ENCODE results near the gene HLCS.

The HLCS gene

DNA sequence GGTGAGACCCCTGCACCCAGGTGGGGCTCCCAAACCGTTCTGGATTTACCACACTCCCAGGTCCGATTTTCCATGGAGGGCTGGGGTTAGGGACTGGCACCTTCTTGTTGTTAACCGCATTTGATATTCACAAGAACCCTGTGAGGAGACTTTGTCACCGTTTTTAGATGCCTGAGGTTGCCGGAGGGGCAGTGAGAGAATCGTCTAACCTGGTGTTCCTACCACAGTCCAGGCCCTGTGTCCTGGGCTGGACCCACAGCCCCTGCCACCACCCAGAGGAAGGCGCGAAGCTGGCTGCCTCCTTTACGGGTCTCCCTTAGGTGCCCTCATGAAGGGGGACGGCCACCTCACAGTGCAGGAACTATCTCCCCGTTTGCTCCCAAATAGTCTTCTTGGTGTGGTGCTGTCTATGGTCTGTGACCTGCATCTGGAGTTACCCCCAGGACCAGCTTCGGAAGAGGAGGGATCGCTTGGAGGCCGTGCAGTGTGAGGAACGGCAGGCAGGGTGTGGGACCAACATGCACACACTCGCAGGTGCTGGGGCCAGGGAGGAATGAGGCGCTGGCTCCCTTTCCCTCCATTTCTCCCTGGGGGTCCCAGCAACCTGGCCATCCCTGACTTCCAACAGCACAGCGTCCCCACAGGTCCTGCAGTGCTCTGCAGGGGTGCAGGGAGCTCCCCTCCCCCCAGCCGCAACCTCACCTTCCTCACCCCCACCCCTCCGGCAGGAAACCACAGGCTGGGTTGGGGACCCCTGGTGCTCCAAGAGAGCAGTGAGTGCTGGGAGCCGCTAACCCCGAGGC lies 260.6 kb downstream of the HLCS start:
- no peak overlapping the region for H3K4me3 ChIP-seq (ENCODE audit: control insufficient read depth, low read depth, low read length)
- DNase-seq (ENCODE audit: low read depth) = no peak
- TF ChIP-seq, protein P1, sequence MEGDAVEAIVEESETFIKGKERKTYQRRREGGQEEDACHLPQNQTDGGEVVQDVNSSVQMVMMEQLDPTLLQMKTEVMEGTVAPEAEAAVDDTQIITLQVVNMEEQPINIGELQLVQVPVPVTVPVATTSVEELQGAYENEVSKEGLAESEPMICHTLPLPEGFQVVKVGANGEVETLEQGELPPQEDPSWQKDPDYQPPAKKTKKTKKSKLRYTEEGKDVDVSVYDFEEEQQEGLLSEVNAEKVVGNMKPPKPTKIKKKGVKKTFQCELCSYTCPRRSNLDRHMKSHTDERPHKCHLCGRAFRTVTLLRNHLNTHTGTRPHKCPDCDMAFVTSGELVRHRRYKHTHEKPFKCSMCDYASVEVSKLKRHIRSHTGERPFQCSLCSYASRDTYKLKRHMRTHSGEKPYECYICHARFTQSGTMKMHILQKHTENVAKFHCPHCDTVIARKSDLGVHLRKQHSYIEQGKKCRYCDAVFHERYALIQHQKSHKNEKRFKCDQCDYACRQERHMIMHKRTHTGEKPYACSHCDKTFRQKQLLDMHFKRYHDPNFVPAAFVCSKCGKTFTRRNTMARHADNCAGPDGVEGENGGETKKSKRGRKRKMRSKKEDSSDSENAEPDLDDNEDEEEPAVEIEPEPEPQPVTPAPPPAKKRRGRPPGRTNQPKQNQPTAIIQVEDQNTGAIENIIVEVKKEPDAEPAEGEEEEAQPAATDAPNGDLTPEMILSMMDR (conservative IDR thresholded peaks at IDR 0.05; ENCODE audit: control insufficient read depth, insufficient read depth, low read depth, low read length) = no peak

DNA sequence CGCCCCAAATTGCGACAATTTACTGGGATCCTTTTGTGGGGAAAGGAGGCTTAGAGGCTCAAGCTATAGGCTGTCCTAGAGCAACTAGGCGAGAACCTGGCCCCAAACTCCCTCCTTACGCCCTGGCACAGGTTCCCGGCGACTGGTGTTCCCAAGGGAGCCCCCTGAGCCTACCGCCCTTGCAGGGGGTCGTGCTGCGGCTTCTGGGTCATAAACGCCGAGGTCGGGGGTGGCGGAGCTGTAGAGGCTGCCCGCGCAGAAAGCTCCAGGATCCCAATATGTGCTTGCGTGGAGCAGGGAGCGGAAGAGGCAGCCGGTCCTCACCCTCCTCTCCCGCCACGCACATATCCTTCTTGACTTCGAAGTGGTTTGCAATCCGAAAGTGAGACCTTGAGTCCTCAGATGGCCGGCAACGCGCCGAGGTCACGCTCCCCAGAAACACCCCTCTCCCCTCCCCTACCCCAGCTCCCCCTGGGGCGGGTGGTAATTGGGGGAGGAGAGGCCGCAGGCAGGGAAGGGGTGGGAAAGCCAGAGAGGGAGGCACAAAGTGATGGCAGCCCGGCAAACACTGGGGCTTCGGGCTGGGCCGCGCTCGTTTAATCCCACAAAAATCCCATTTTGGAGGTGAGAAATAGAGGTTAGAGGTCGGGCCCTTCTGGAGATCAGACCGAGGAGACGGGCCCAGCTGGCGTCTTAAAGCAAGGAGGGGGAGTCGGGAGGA lies 261.4 kb downstream of the HLCS start:
- H3K4me3 ChIP-seq (ENCODE audit: control insufficient read depth, low read depth, low read length) = no peak overlapping the region
- TF ChIP-seq, protein P1 (conservative IDR thresholded peaks at IDR 0.05; ENCODE audit: control insufficient read depth, insufficient read depth, low read depth, low read length) = no peak
- no peak for DNase-seq (ENCODE audit: low read depth)

DNA sequence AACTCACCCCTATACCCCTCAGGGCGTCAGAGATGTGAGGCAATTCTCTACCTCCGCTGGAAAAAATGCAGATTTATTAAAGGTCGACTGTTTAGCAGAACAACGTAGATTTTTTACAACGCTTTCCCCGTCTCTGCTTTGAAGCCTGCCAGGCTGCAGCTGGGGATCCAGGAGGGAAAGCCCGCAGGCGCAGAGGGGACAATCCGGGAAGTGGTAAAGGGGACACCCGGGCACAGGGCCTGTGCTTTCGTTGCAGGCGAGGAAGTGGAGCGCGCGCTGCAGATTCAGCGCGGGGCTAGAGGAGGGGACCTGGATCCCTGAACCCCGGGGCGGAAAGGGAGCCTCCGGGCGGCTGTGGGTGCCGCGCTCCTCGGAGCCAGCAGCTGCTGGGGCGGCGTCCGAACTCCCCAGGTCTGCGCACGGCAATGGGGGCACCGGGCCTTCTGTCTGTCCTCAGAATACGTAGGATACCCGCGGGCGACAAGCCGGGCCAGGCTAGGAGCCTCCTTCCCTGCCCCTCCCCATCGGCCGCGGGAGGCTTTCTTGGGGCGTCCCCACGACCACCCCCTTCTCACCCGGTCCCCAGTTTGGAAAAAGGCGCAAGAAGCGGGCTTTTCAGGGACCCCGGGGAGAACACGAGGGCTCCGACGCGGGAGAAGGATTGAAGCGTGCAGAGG lies 262.1 kb downstream of the HLCS start:
- TF ChIP-seq, protein P1 (conservative IDR thresholded peaks at IDR 0.05; ENCODE audit: control insufficient read depth, insufficient read depth, low read depth, low read length) = no peak
- no peak for DNase-seq (ENCODE audit: low read depth)
- no peak overlapping the region for H3K4me3 ChIP-seq (ENCODE audit: control insufficient read depth, low read depth, low read length)

DNA sequence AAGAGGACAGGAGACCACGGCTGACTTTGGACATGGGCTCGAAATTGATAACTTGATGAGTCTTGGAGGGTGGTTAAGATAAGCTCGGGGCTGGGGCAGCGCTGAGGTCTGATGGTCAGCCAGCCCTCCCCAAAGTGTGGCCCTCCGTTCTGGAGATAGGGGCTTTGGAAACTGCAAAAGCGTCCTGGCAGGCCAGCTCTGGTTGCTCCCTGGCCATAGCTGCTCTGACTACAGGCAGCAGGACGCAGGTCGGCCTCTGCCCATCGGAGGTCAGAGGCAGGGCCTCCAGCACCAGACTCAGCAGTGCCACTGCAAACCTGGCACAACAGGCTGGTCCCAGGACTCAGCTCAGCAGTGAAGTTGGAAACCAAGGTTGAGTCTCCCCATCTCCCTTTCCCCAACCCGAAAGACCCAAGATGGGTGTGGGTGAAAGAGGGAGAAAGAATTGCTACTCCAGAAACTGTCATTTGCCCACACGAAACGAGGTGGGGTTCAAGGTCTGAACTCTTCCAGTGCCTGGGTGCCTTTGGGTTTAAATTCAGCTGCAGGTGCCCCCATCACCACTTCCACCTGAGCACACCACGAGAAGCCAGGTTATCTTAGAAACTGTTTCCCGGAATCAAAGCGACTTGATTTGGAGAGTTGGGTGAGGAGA lies 262.7 kb downstream of the HLCS start:
- no peak overlapping the region for H3K4me3 ChIP-seq (ENCODE audit: control insufficient read depth, low read depth, low read length)
- TF ChIP-seq, protein P1 (conservative IDR thresholded peaks at IDR 0.05; ENCODE audit: control insufficient read depth, insufficient read depth, low read depth, low read length) = no peak
- DNase-seq (ENCODE audit: low read depth) = no peak

- no peak overlapping the region for H3K4me3 ChIP-seq (ENCODE audit: control insufficient read depth, low read depth, low read length)
- no peak for DNase-seq (ENCODE audit: low read depth)
- TF ChIP-seq, protein P1 (conservative IDR thresholded peaks at IDR 0.05; ENCODE audit: control insufficient read depth, insufficient read depth, low read depth, low read length) = no peak
These were observed 263.3 kb downstream of the HLCS start for GRCh38 chr21:36703123-36703522.

GRCh38 chr21:36702622-36702968 lies 263.9 kb downstream of the HLCS start:
- no peak for DNase-seq (ENCODE audit: low read depth)
- H3K4me3 ChIP-seq (ENCODE audit: control insufficient read depth, low read depth, low read length) = no peak overlapping the region
- TF ChIP-seq, protein P1 (conservative IDR thresholded peaks at IDR 0.05; ENCODE audit: control insufficient read depth, insufficient read depth, low read depth, low read length) = no peak
